Activated naive CD8-positive, alpha-beta T cell treated with anti-CD3 and anti-CD28 coated beads, Interleukin-2, amount 10 ng/mL, durations not matched to agents 7 days and 5 days (primary cell): ENCODE data around the gene HM13. TPM values are rescaled to one million over a fixed set of nuclear protein-coding genes. Genes with fewer than 3 reads are reported as not detected.
A peak's percentile ranks its signal among the peaks of the same experiment; 100 is the strongest.
"Not testable (repeated sequence)": the region's sequence is repeated elsewhere in the genome, so short reads cannot be mapped to it uniquely, and the experiment has no call there.

Source experiments
- ATAC-seq: fragments of 150-1000 bp; cut with Tn5 transposase; one replicate; pipeline ENCODE4 v1.10.0; 2021; ENCODE audit warnings: low read depth, moderate library complexity
- POLR2A ChIA-PET: fragments of 350-600 bp; sonication (Branson Sonifier 250); formaldehyde crosslinking; loops from one replicate; lab custom pipeline; 2021; ENCODE audit warnings: antibody characterized with exemption; lab: Charles Lee
- DNase-seq: peaks from one replicate; pipeline ENCODE4 v3.0.0; 2021
- H3K27ac Mint-ChIP-seq: one replicate; pipeline ENCODE4 v1.8.0; 2022; ENCODE audit warnings: mild to moderate bottlenecking, mixed read lengths
- H3K27me3 Mint-ChIP-seq: one replicate; pipeline ENCODE4 v1.8.0; 2022; ENCODE audit warnings: mild to moderate bottlenecking, moderate library complexity, mixed read lengths
- H3K36me3 Mint-ChIP-seq: one replicate; pipeline ENCODE4 v1.8.0; 2021; ENCODE audit warnings: mild to moderate bottlenecking, mixed read lengths
- H3K4me1 Mint-ChIP-seq: one replicate; pipeline ENCODE4 v1.8.0; 2021; ENCODE audit warnings: mixed read lengths
- H3K4me3 Mint-ChIP-seq: one replicate; pipeline ENCODE4 v1.8.0; 2022; ENCODE audit warnings: mild to moderate bottlenecking, moderate library complexity, mixed read lengths
- H3K9me3 Mint-ChIP-seq: one replicate; pipeline ENCODE4 v1.8.0; 2021; ENCODE audit warnings: mixed read lengths
- microRNA-seq: library from miRNA; unstranded; fragments of <30 nt; microRNA quantifications from one replicate; pipeline ENCODE4 v1.2.0, GENCODE V29; 2022
- total RNA-seq, 2 experiments: library from RNA; stranded (reverse); gene quantifications; one replicate each; pipeline ENCODE4 v1.2.3, GENCODE V29; 2021

The HM13 gene
- total RNA-seq, 2 experiments from 2014 or later: 112 to 120 TPM

DNA sequence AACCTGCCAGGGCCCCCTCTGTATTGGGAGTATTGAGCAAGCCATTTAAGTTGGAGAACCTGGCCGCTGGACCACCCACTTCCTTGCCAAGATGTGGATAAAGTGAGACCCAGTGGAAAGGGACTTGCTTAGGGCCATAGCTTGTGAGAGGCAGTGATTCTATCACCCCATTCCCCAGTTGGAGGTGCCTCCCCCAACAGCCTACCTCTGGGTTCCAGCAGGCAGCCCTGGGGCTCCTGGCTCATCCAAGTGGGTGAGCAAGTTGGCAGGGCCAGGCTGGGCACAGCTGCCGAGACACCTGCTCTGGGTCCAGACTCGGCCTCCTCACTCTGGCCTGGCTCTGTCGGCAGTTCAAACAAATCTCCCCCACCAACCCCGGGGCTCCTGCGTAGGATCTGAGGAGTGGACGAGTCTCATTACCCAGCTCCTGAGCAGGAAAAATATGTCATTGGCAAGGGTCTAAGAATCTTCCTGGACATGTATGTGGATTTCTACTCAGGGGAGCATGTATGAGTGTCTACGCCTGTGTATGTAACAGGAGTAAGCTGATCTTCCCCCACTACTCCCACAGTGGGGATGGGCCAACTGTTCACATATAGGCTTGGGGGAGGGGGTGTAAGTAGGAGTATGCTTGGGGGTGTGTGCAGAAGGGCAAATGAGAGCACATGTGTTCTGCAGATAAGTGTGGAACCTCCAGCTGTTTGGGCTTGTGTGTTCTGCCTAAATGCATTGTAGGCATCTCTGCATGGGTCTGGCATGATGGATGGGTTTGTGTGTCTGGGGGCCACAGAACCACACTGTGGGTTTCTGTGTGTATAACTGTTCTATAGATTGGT is 92.8 kb downstream of the HM13 start:
- DNase-seq (no peak), ATAC-seq (no peak)
- Mint-ChIP-seq H3K4me1 (peaks cover 20% of the 10 kb centered on the region), H3K36me3 (no peaks in the 10 kb centered on the region), H3K27ac (no peak overlapping the region), H3K4me3 (no peak overlapping the region), H3K27me3 (peaks cover 76% of the 10 kb centered on the region), H3K9me3 (no peaks in the 10 kb centered on the region)
- POLR2A ChIA-PET: no interaction called here

DNA sequence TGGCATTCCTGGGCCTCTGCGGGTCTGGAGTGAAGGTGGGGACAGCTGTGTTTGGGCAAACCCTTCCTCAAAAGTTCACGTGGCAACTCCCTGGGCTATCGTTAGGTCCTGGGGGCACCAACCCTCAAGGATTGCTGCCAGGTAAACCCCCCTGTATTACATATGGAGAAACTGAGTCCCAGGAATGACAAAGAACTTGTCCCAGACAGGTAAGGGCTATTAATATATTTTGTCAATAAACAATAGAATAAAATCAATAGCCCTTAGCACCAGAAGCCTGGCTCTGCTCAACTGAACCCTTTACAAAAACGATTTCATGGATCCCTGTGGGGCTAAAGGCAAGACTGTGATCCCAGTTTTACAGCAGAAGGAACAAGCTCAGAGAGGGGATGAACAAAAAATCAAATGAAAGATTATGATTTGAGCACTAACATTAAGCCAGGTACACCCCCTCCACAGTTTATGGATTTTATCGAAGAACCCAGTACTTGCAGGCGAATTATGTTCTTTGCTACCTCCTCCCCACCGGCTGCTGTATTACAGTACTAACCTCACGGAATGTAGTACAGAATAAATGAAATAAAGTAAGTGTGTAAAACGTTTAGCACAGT is 93.5 kb downstream of the HM13 start:
- POLR2A ChIA-PET: no interaction called here
- Mint-ChIP-seq H3K4me1 (peaks cover 17% of the 10 kb centered on the region), H3K9me3 (no peaks in the 10 kb centered on the region), H3K27me3 (peaks cover 74% of the 10 kb centered on the region), H3K36me3 (no peaks in the 10 kb centered on the region), H3K27ac (no peak overlapping the region), H3K4me3 (no peak overlapping the region)
- no peak for ATAC-seq
- no peak for DNase-seq

DNA sequence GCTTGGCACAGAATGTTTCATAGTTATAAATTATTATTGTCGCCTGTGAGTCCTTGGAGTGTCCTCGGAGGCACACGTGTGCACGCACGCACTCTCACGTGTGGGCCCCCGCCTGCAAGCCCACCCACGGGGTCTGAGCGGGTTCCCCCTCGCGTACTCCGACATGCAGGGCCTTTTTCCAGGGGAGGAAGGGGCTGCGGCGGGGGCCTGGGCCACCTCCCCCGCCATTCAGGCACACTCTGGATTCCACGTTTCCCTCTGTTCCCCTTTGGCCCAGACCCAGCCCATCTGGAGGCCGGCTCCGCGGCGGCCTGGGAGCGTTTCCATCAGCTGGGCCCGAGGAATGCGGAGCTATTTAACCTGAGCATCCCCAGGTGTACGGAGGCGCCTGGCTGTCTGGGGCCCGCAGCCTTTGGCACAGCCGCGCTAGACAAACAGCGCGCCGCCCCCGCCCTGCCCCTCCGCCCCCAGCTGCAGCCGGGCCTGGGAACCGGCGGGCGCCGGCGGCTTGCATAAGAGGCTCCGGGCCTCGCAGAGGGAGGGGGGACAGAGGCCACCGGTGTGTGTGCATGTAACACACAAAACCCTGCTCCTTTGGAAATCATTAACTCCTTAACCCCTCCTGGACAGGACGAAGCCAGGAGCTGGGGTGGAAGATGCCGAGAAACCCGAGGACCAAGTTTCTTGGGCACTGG is 94.2 kb downstream of the HM13 start:
- Mint-ChIP-seq H3K9me3 (no peaks in the 10 kb centered on the region), H3K4me3 (no peak overlapping the region), H3K27ac (no peak overlapping the region), H3K36me3 (no peaks in the 10 kb centered on the region), H3K4me1 (peaks cover 15% of the 10 kb centered on the region), H3K27me3 (peaks cover 76% of the 10 kb centered on the region)
- ATAC-seq (no peak), DNase-seq (no peak)
- POLR2A ChIA-PET: interaction anchor here (0.8 kb wide), 1 partner anchor 35 kb away, joined by 4 read pairs; no protein-coding TSS in a partner anchor

DNA sequence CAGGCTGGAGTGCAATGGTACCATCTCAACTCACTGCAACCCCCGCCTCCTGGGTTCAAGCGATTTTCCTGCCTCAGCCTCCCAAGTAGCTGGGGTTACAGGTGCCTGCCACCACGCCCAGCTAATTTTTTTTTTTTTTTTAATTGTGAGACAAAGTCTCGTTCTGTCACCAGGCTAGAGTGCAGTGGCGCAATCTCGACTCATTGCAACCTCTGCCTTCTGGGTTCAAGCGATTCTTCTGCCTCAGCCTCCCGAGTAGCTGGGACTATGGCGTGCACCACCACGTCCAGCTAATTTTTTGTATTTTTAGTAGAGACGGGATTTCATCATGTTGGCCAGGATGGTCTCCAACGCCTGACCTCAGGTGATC is 98.0 kb downstream of the HM13 start:
- not testable (repeated sequence) for H3K27ac Mint-ChIP-seq, H3K9me3 Mint-ChIP-seq, H3K36me3 Mint-ChIP-seq, H3K4me3 Mint-ChIP-seq, DNase-seq, ATAC-seq, H3K4me1 Mint-ChIP-seq
- peaks cover 39% of the 10 kb centered on the region for H3K27me3 Mint-ChIP-seq
- POLR2A ChIA-PET: interaction anchor here (0.6 to 2.6 kb wide), 9 partner anchors 13 to 112 kb away, joined by 3 to 19 read pairs (median 6); no protein-coding TSS in a partner anchor

DNA sequence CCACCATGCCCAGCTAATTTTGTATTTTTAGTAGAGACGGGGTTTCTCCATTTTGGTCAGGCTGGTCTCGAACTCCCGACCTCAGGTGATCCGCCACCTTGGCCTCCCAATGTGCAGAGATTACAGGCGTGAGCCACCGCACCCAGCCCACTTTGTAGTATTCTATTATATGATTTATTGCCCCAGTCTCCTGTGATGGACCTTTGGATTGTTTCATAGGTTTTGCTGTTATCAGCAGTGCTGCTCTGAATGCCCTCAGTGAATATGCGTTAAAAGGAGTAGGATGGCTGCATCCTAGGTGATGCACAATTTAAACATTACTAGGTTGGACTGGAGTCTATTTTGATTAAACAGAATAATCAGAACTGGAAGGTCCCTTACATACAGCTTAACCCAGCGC is 101.2 kb downstream of the HM13 start:
- Mint-ChIP-seq H3K27me3 (peaks cover 12% of the 10 kb centered on the region), H3K36me3 (no peaks in the 10 kb centered on the region), H3K9me3 (no peaks in the 10 kb centered on the region), H3K27ac (no peak overlapping the region), H3K4me1 (peaks cover 6% of the 10 kb centered on the region), H3K4me3 (no peak overlapping the region)
- POLR2A ChIA-PET: interaction anchor here (0.7 kb wide), 1 partner anchor 43 kb away, joined by 4 read pairs; no protein-coding TSS in a partner anchor
- DNase-seq: no peak
- no peak for ATAC-seq

DNA sequence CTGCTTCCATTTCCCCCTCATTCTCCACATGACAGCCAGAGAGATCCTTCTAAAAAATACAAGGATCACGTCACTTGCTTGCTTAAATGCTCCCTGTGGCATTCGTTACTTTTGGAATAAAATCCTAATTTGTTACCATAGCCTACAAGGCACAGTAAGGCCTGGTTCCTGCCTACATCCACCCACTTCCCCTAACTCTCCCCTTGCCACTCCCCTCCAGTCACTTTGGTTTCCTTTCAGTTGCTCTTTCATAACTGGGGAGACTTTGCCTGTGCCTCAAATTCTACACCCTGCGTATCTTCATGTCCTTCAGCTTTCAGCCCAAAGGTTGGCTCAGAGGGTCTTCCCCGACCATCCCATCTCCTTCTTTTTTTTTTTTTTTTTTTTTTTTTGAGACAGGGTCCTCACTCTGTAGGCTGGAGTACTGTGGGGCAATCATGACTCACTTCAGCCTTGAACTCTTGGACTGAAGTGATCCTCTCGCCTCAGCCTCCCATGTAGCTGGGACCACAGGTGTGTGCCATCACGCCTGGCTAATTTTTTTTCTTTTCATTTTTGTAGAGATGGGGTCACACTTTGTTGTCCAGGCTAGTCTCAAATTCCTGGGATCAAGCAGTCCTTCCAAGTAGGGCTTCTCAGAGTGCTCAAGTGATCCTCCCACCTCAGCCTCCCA is 103.3 kb downstream of the HM13 start:
- Mint-ChIP-seq H3K27me3 (peaks cover 12% of the 10 kb centered on the region), H3K36me3 (no peaks in the 10 kb centered on the region), H3K4me1 (peaks cover 6% of the 10 kb centered on the region), H3K4me3 (no peak overlapping the region), H3K9me3 (no peaks in the 10 kb centered on the region), H3K27ac (peak overlapping the region; percentile 79)
- ATAC-seq: peak; percentile 33
- POLR2A ChIA-PET: interaction anchor here (1.1 kb wide), 1 partner anchor 44 kb away, joined by 3 read pairs; no protein-coding TSS in a partner anchor
- no peak for DNase-seq

Small RNA genes lying within 50 kb of the gene (microRNA-seq; reads per million reads assigned to microRNA genes)
- not detected for gene MIR3193

Other genes with a start within 250 kb of the HM13 start
- not detected for gene DEFB116, start 205.9 kb upstream of the HM13 start, total RNA-seq
- not detected for gene DEFB118, start 145.8 kb upstream of the HM13 start, total RNA-seq
- not detected for gene DEFB119, start 123.9 kb upstream of the HM13 start, total RNA-seq
- not detected for gene DEFB121, start 108.2 kb upstream of the HM13 start, total RNA-seq
- gene DEFB123, start 73.8 kb upstream of the HM13 start, total RNA-seq: not detected
- gene DEFB124, start 39.3 kb upstream of the HM13 start, total RNA-seq: not detected
- not detected for gene REM1, start 39.2 kb upstream of the HM13 start, total RNA-seq
- 1 to 10 TPM in 1 of 2 experiments, under 1 TPM in 1; 0.72 to 1.2 TPM for gene ID1, start 90.8 kb downstream of the HM13 start, total RNA-seq
- gene COX4I2, start 123.5 kb downstream of the HM13 start, total RNA-seq: not detected
- gene BCL2L1, start 208.4 kb downstream of the HM13 start, total RNA-seq: 10 to 100 TPM; 61.7 to 64.5 TPM
- 100 to 1,000 TPM; 111 to 114 TPM for gene TPX2, start 224.8 kb downstream of the HM13 start, total RNA-seq